Natural killer cell (primary cell): ENCODE data around the gene LRRC39. TPM values are rescaled to one million over a fixed set of nuclear protein-coding genes. Genes with fewer than 3 reads are reported as not detected.

Source experiments
- ATAC-seq, 3 donors: fragments of 150-1000 bp in 2 of 3; fragments of 200-7000 bp in 1 of 3; cut with Tn5 transposase; 1 replicate in 1 of 3; 2 replicates in 2 of 3; pipeline ENCODE4 v1.10.0; 2021; ENCODE audit warnings: mild to moderate bottlenecking in 2 of 3, moderate library complexity in 2 of 3
- DNase-seq, 2 donors: peaks; one replicate each; pipeline versions ENCODE4 v3.0.0 to v3.0.0-alpha.2; 2013 to 2021; ENCODE audit warnings: mixed read lengths in 1 of 2
- H3K27ac ChIP-seq: one replicate; pipeline ENCODE4 v1.5.1; 2013; ENCODE audit warnings: mild to moderate bottlenecking, low read length
- H3K27me3 ChIP-seq: one replicate; pipeline ENCODE4 v1.6.1; 2013; ENCODE audit warnings: low read length; ENCODE audit not compliant: control insufficient read depth, insufficient read depth
- H3K36me3 ChIP-seq: one replicate; pipeline ENCODE4 v1.6.1; 2013; ENCODE audit warnings: low read length; ENCODE audit not compliant: control insufficient read depth, insufficient read depth
- H3K4me1 ChIP-seq: one replicate; pipeline ENCODE4 v1.6.1; 2013; ENCODE audit warnings: low read length; ENCODE audit not compliant: control insufficient read depth, insufficient read depth
- H3K4me3 ChIP-seq: one replicate; pipeline ENCODE4 v1.5.1; 2013; ENCODE audit warnings: low read length
- H3K9me3 ChIP-seq: one replicate; pipeline ENCODE4 v1.6.1; 2013; ENCODE audit warnings: low read length; ENCODE audit not compliant: control insufficient read depth, insufficient read depth
- H3K27ac Mint-ChIP-seq, 2 donors: one replicate each; pipeline ENCODE4 v1.8.0; 2022; ENCODE audit warnings: mild to moderate bottlenecking in 2 of 2, mixed read lengths in 2 of 2, moderate library complexity in 1 of 2
- H3K27me3 Mint-ChIP-seq, 2 donors: one replicate each; pipeline ENCODE4 v1.8.0; 2022; ENCODE audit warnings: low read depth in 2 of 2, mixed read lengths in 2 of 2
- H3K36me3 Mint-ChIP-seq: one replicate; pipeline ENCODE4 v1.8.0; 2022; ENCODE audit warnings: mixed read lengths
- H3K4me1 Mint-ChIP-seq, 2 donors: one replicate each; pipeline ENCODE4 v1.8.0; 2022; ENCODE audit warnings: mixed read lengths in 2 of 2
- H3K4me3 Mint-ChIP-seq: one replicate; pipeline ENCODE4 v1.8.0; 2022; ENCODE audit warnings: mild to moderate bottlenecking, moderate library complexity, mixed read lengths
- H3K9me3 Mint-ChIP-seq, 2 donors: one replicate each; pipeline ENCODE4 v1.8.0; 2022; ENCODE audit warnings: mixed read lengths in 2 of 2
- CTCF ChIP-seq: fragments of 200-600 bp; IDR thresholded peaks from one replicate; pipeline ENCODE4 v1.8.0; 2022; ENCODE audit warnings: antibody characterized with exemption
- WGBS: methylation state at CpG from one replicate; pipeline ENCODE4 v1.1.7; 2013; ENCODE audit warnings: missing lambda C conversion rate; ENCODE audit not compliant: insufficient coverage; 5-methylcytosine and 5-hydroxymethylcytosine counted together
- intact Hi-C: fragments of 100-400 bp; cut with micrococcal nuclease; formaldehyde crosslinking; loops from one replicate; pipeline ENCODE4 v1.14.2; 2022
- total RNA-seq, 4 donors: library from RNA; stranded (reverse); fragments of 120-200 nt in 1 of 4; gene quantifications; one replicate each; pipeline versions ENCODE4 v1.2.3 to v1.2.4, GENCODE V29; 2013 to 2022

LRRC39 gene
- 1 to 10 TPM; 1.7 to 3.2 (median 3.1) TPM for total RNA-seq
- total RNA-seq (2013) = 1.4 TPM

DNA sequence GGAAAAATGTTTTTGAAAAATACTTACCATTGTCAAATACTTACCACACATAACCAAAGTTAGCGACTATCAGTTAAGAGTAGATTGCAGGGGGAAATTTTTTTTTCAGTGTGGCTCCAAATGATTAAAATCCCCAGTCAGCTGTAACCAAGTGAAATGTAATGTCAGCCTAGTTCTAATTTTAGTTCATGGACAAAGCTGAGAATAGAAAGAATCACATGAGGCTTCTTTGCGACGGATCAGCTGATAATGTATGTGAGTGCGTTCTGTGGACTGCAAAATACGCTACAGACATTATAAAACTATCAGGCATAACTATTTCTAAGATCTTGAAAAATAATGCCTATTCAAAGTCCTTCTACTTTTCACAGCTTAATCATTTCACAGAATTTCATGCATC, at the start of gene LRRC39:
LRRC39 (minus strand) TSS at position 166 of the 400 bp plus-strand sequence. CDS start 9,740 bp downstream, outside the sequence.
- Histone ChIP-seq H3K4me1 (no peaks in the 10 kb centered on the region), H3K36me3 (no peaks in the 10 kb centered on the region), H3K27ac (no peak within 1 kb of the TSS), H3K27me3 (no peaks in the 10 kb centered on the region), H3K9me3 (no peaks in the 10 kb centered on the region), H3K4me3 (no peak within 1 kb of the TSS)
- ATAC-seq (no peak), DNase-seq (no peak)
- Mint-ChIP-seq H3K4me1 (no peaks in the 10 kb centered on the region), H3K4me3 (no peak within 1 kb of the TSS), H3K9me3 (no peaks in the 10 kb centered on the region), H3K27ac (no peak within 1 kb of the TSS), H3K27me3 (no peaks in the 10 kb centered on the region), H3K36me3 (no peaks in the 10 kb centered on the region)
- TF ChIP-seq CTCF = no peak
- intact Hi-C loops = no loop called here
- WGBS = 94% methylated on average over 3 of the region's 5 CpGs

GRCh38 chr1:100222428-100222827, 44.4 kb upstream of the LRRC39 start:
- intact Hi-C loops = no loop called here
- peaks cover 11 to 14% of the 10 kb centered on the region in 2 donors for H3K4me1 Mint-ChIP-seq
- no peaks in the 10 kb centered on the region for H3K9me3 Mint-ChIP-seq
- no peak overlapping the region for H3K4me3 Mint-ChIP-seq
- Histone ChIP-seq H3K4me3 (no peak overlapping the region), H3K27ac (no peak overlapping the region), H3K4me1 (peaks cover 8% of the 10 kb centered on the region), H3K9me3 (no peaks in the 10 kb centered on the region), H3K36me3 (no peaks in the 10 kb centered on the region), H3K27me3 (no peaks in the 10 kb centered on the region)
- DNase-seq (no peak), ATAC-seq (no peak)
- TF ChIP-seq CTCF = no peak
- H3K27ac Mint-ChIP-seq = no peak overlapping the region
- no peaks in the 10 kb centered on the region for H3K27me3 Mint-ChIP-seq
- H3K36me3 Mint-ChIP-seq = no peaks in the 10 kb centered on the region

GRCh38 chr1:100219883-100220282, 41.8 kb upstream of the LRRC39 start:
- Mint-ChIP-seq H3K4me1 (peaks cover 11 to 14% of the 10 kb centered on the region in 2 donors), H3K27ac (peak overlapping the region; percentile 77 to 84)

More at GRCh38 chr1:100219883-100220282, 41.8 kb upstream of the LRRC39 start:
- Histone ChIP-seq H3K9me3 (no peaks in the 10 kb centered on the region), H3K27me3 (no peaks in the 10 kb centered on the region), H3K27ac (no peak overlapping the region), H3K4me3 (no peak overlapping the region), H3K4me1 (peaks cover 8% of the 10 kb centered on the region), H3K36me3 (peaks cover 9% of the 10 kb centered on the region)
- no peaks in the 10 kb centered on the region for H3K36me3 Mint-ChIP-seq
- ATAC-seq = peak in 2 of 3 donors; percentile 38 to 54
- no peak for TF ChIP-seq CTCF
- H3K4me3 Mint-ChIP-seq = peak overlapping the region; percentile 58
- WGBS = 100% methylated on average over 2 of the region's 2 CpGs
- no peak for DNase-seq
- no peaks in the 10 kb centered on the region for H3K27me3 Mint-ChIP-seq
- intact Hi-C loops = no loop called here
- H3K9me3 Mint-ChIP-seq = no peaks in the 10 kb centered on the region
